ENCODE results near the gene XPNPEP1. TPM values are rescaled to one million over a fixed set of nuclear protein-coding genes. Genes with fewer than 3 reads are reported as not detected.
A peak's percentile ranks its signal among the peaks of the same experiment; 100 is the strongest.

The XPNPEP1 gene
- polyA plus RNA-seq, 3 donors = 32.1 to 62.1 (median 38.4) TPM

DNA sequence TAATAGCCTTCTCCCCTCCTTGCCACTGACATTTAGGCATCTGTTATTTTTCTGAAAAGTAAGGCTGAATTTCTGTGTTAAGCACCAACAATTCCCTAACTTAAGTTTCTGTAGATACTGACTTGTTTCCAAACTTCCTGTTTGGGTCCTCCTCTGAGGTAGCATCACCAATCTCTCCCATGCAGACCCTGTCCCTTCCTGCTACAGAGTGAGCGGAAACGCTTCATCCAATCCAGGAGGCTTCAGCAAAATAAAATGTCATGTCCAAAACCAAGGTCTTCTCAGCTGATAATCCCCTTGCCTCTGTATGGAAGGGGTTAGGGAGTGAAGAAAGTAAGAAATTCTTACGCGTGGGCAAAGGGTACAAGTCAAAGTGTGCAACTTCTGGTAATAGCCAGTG, 29.9 kb downstream of the XPNPEP1 start:
- intact Hi-C loops (cut with micrococcal nuclease) = loop anchor here in 1 of 2 donors (5.0 kb wide), 1 partner anchor 49 kb away; no protein-coding TSS in a partner anchor
- no peaks in the 10 kb centered on the region for H3K4me1 ChIP-seq (ENCODE audit: control insufficient read depth in 1 of 2, insufficient read depth in 2 of 2, low read length in 2 of 2)
- peaks cover 36% of the 10 kb centered on the region for H4K20me1 ChIP-seq (ENCODE audit: insufficient read depth, low read length)
- no peak overlapping the region for H3K4me3 ChIP-seq (replicated peaks in 1 of 3; ENCODE audit: low read depth in 2 of 3, low read length in 3 of 3)
- WGBS (ENCODE audit: insufficient coverage) = no CpG with 5 or more reads among the region's 4 CpGs
- peaks cover 68 to 77% of the 10 kb centered on the region in 2 donors for H3K36me3 Mint-ChIP-seq
- TF ChIP-seq CTCF (IDR thresholded peaks at IDR 0.05) = no peak
- peaks cover 49% of the 10 kb centered on the region for H3K79me2 ChIP-seq (ENCODE audit: insufficient read depth, low read length)
- no peak overlapping the region for H3K4me3 Mint-ChIP-seq
- peaks cover 0 to 3% (median 0%) of the 10 kb centered on the region in 7 donors for H3K9me3 Mint-ChIP-seq
- no peaks in the 10 kb centered on the region for H3K27me3 Mint-ChIP-seq (ENCODE audit: low read depth in 3 of 3)
- no peak overlapping the region for H3K9ac ChIP-seq (ENCODE audit: insufficient read depth, low read length, poor library complexity, severe bottlenecking)
- peaks cover 22% of the 10 kb centered on the region for H3K4me1 Mint-ChIP-seq
- no peaks in the 10 kb centered on the region for H3K27me3 ChIP-seq (ENCODE audit: control insufficient read depth in 2 of 2, insufficient read depth in 2 of 2, low read length in 2 of 2)
- peak overlapping the region in 2 of 7 donors; percentile 47 to 52 for H3K27ac Mint-ChIP-seq
- peak overlapping the region in 1 of 2 donors; percentile 49 for H3K27ac ChIP-seq (ENCODE audit: low read depth in 1 of 2, low read length in 2 of 2)
- no peaks in the 10 kb centered on the region for H3K9me3 ChIP-seq (replicated peaks in 1 of 2; ENCODE audit: control insufficient read depth in 1 of 2, insufficient read depth in 1 of 2, low read length in 2 of 2)
- DNase-seq = no peak
- peaks cover 46 to 93% of the 10 kb centered on the region in 2 donors for H3K36me3 ChIP-seq (replicated peaks in 1 of 2; ENCODE audit: control insufficient read depth in 1 of 2, insufficient read depth in 2 of 2, low read length in 2 of 2)
- H3K4me2 ChIP-seq (replicated peaks; ENCODE audit: extremely low read depth, low read length, poor library complexity, severe bottlenecking) = no peak overlapping the region
- no peak overlapping the region for H2AFZ ChIP-seq (ENCODE audit: insufficient read depth, low read depth, low read length, poor library complexity, severe bottlenecking)

GRCh38 chr10:109892931-109893330, 30.4 kb downstream of the XPNPEP1 start:
- H4K20me1 ChIP-seq (ENCODE audit: insufficient read depth, low read length) = peaks cover 32% of the 10 kb centered on the region
- H3K27ac Mint-ChIP-seq = peak overlapping the region in 2 of 7 donors; percentile 52 to 55

More at GRCh38 chr10:109892931-109893330, 30.4 kb downstream of the XPNPEP1 start:
- Mint-ChIP-seq H3K36me3 (peaks cover 68 to 77% of the 10 kb centered on the region in 2 donors), H3K4me3 (no peak overlapping the region), H3K4me1 (peaks cover 22% of the 10 kb centered on the region), H3K27me3 (ENCODE audit: low read depth in 3 of 3) (no peaks in the 10 kb centered on the region), H3K9me3 (peaks cover 0 to 3% (median 0%) of the 10 kb centered on the region in 7 donors)
- no peak overlapping the region for H3K9ac ChIP-seq (ENCODE audit: insufficient read depth, low read length, poor library complexity, severe bottlenecking)
- no peaks in the 10 kb centered on the region for H3K4me1 ChIP-seq (ENCODE audit: control insufficient read depth in 1 of 2, insufficient read depth in 2 of 2, low read length in 2 of 2)
- intact Hi-C loops (cut with micrococcal nuclease) = loop anchor here in 1 of 2 donors (5.0 kb wide), 1 partner anchor 49 kb away; no protein-coding TSS in a partner anchor
- H3K36me3 ChIP-seq (replicated peaks in 1 of 2; ENCODE audit: control insufficient read depth in 1 of 2, insufficient read depth in 2 of 2, low read length in 2 of 2) = peaks cover 46 to 93% of the 10 kb centered on the region in 2 donors
- peak overlapping the region in 1 of 2 donors; percentile 49 for H3K27ac ChIP-seq (ENCODE audit: low read depth in 1 of 2, low read length in 2 of 2)
- DNase-seq = no peak
- no peaks in the 10 kb centered on the region for H3K9me3 ChIP-seq (replicated peaks in 1 of 2; ENCODE audit: control insufficient read depth in 1 of 2, insufficient read depth in 1 of 2, low read length in 2 of 2)
- no peak overlapping the region for H3K4me2 ChIP-seq (replicated peaks; ENCODE audit: extremely low read depth, low read length, poor library complexity, severe bottlenecking)
- H3K27me3 ChIP-seq (ENCODE audit: control insufficient read depth in 2 of 2, insufficient read depth in 2 of 2, low read length in 2 of 2) = no peaks in the 10 kb centered on the region
- peaks cover 44% of the 10 kb centered on the region for H3K79me2 ChIP-seq (ENCODE audit: insufficient read depth, low read length)
- TF ChIP-seq CTCF (IDR thresholded peaks at IDR 0.05) = no peak
- H2AFZ ChIP-seq (ENCODE audit: insufficient read depth, low read depth, low read length, poor library complexity, severe bottlenecking) = no peak overlapping the region
- 95% methylated on average over 6 of the region's 9 CpGs for whole genome bisulfite sequencing (ENCODE audit: insufficient coverage)
- H3K4me3 ChIP-seq (replicated peaks in 1 of 3; ENCODE audit: low read depth in 2 of 3, low read length in 3 of 3) = no peak overlapping the region
